GM19372 (cell line): ENCODE measurements around the gene NCOA3.
A peak's percentile ranks its signal among the peaks of the same experiment; 100 is the strongest.
"Not testable (repeated sequence)": the region's sequence is repeated elsewhere in the genome, so short reads cannot be mapped to it uniquely, and the experiment has no call there.

ENCODE experiments used
- ATAC-seq: cut with Tn5 transposase; IDR thresholded peaks from one replicate; pipeline ENCODE4 v1.9.1; 2021; ENCODE audit warnings: mild to moderate bottlenecking, low read depth, moderate library complexity; ENCODE audit not compliant: unreplicated experiment

NCOA3 gene

DNA sequence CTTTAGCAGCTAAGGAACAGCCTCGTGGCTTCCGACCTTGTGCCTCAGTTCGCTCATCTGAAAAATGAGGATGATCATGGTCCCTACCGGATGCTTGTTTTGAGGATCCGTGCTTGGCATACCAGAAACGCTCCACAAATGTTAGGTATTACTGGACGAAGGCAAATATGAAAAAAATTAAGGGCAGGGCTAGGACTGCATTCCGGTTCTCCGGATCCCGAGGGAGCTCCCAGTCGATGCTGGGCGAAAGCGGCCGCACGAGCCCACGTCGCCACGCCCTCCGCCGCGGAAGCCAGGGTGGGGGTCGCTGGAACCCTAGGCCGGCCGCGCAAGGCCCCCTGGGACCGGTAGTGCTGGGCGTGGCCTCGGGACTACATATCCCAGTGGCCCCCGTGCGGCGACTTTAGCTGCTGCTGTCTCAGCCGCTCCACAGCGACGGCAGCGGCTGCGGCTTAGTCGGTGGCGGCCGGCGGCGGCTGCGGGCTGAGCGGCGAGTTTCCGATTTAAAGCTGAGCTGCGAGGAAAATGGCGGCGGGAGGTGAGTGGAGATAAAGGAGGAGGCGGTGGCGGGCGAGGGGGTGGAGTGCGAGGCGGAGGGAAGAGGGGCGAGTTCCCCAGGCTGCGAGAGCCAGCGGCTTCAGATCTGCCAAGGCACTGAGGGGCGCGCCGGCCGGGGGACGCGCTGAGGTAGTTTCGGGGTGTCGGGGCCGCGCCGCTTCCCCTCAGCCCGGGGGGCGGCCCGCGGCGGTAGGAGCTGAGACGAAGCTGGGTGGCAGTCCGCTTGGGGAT is at the start of gene NCOA3:
TSS of gene NCOA3 (plus strand) at position 406 of the 789 bp plus-strand sequence. CDS start 120,361 bp downstream, outside the sequence.
- ATAC-seq: peak; percentile 88

DNA sequence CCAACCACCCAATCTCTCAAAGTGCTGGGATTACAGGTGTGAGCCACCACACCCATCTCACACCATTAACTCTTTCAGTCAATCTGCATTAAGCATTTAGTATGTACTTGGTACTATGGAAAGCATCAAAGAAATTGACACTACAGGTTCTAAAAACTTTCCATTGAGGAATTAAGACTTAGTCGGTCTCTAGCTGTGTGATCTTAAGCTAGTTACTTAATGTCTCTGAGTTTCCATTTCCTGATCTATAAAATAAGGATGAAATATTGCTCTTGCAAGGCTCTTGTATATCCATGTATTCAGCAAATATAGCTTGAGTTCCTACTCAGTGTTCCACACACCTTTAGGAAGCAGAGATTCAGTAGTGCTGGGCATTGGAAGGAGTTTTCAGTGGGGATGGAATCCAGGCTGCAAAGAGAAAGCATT is 48.9 kb upstream of the NCOA3 start:
- ATAC-seq: no peak

DNA sequence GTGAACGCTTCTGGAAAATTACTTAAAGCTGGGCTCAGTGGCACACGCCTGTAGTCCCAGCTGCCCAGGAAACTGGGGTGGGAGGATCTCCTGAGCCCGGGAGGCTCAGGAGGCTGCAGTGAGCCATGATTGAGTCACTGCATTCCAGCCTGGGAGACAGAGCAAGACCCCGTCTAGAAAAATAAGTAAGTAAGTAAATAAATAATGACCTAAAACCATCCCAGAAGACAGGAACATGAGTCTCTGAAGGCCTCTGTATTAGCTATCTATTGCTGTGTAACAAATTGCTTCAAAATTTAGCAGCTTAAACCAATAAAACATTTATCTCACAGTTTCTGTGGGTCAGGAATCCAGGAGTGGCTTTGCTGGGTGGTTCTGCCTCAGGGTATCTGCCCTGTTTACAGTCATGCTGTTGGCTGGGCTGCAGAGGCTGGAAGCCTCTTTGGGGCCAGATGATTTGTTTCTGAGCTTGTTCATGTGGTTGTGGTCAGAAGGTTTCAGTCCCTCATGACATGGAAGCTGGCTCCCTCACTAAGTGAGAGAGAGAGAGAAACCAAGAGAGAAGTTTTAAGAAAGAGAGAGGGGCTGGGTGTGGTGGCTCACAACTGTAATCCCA is 48.4 kb upstream of the NCOA3 start:
- ATAC-seq: peak; percentile 87

DNA sequence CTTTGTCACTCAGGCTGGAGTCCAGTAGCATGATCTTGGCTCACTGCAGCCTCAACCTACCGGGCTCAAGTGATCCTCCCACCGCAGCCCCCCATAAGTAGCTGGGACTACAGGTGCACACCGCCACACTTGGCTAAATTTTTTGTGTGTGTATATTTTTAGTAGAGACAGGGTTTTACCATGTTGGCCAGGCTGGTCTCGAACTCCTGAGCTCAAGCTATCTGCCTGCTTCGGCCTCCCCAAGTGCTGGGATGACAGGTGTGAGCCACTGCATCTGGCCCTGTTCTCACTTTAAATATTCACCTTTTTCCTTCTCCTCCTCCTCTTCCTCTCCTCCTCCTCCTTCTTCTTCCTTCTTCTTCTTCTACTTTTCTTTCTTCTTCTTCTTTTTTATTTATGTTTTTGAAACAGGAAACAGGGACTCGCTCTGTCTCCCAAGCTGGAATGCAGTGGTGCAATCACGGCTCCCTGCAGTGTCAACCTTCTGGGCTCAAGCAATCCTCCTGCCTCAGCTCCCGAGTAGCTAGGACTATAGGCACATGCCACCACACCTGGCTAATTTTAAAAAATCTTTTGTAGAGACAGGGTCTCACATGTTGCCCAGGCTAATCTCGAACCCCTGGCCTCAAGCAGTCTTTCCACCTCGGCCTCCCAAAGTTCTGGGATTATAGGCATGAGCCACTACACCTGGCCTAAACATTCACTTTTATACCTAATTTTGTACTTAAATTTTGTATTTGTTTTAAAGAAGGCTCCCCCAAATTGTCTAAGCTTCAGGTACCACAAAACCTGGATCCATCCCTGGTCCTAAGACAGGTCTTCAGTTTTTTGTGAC is 47.2 kb upstream of the NCOA3 start:
- ATAC-seq: no peak

DNA sequence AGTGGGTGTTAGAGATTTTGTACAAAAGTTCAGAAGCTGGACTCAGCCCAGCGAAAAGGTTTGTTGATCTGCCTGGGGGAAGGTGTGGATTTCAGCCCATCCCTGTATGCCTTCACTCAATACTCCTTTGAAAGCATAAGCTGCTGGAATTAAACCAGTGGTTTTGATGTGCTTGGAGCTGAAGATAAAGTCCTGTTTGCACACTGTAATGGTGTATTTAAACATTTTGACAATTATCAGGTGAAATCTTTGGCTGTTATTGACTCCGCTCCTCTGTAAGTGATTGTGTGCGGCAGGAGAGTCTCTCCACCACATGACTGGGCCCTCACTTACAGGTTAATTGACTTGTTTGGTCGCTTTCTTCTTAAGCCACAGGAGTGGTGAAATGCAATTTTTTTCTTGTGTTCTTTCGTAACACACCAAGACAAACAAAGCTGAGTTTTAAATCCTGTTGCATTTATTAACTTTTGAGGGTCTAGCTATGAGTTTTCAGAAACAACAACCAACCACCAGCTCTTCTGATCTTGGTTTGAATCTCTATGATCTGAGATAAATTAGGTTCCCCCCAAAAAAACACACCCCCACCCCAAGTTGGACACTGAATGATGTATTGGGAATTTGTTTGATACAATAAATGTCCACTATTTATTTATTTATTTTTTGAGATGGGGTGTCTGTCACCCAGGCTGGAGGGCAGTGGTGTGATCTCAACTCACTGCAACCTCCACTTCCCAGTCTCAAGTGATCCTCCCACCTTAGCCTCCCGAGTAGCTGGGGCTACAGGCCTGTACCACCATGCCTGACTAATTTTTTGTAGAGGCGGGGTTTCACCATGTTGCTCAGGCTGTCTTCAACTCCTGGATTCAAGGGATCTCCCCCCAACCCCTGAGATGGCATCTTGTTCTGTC is 46.3 kb upstream of the NCOA3 start:
- no peak for ATAC-seq

DNA sequence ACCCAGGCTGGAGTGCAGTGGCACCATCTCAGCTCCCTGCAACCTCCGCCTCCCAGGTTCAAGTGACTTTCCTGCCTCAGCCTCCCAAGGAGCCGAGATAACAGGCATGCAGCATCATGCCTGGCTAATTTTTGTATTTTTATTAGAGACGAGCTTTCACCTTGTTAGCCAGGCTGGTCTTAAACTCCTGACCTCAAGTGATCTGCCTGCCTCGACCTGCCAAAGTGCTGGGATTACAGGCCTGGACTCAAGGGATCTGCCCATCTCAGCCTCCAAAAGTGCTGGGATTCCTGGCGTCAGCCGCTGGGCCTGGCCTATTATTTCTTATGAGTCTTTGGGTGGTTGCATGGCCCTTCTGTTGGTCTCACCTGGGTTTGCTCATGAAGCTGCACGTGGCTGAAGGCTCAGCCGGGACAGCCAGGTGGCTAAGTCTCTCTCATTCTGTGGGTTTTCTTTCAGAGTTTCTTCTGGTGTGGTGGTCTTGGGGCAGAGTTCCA is 45.6 kb upstream of the NCOA3 start:
- no peak for ATAC-seq

DNA sequence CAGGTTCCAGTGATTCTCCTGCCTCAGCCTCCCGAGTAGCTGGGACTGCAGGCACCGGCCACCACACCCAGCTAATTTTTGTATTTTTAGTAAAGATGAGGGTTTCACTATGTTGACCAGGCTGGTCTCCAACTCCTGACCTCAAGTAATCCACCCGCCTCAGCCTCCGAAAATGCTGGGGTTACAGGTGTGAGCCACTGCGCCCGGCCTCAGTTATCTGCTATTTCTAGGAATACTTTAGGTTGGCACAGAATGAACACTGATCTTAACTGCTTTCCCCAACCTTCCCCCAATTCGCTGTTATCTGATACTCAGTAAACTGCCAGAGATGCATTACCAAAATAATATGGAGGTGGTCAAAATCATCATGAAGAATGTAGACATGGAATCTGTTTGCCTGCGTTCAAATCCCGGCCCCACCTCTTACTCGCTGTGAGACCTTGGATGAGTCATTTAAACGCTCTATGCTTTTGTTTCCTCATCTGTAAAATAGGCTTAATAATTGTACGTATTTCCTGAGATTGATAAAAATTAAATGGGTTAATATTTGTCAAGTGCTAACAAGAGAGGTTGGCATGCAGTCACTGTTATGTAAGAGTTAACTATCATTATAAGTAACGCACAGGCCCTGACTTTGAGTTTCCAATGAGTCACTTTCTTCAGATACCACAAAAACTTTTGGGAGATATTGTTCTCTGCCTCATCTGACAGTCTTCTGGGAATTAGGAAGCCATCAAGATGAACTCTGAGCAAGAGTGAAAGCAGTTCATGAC is 44.5 kb upstream of the NCOA3 start:
- no peak for ATAC-seq

DNA sequence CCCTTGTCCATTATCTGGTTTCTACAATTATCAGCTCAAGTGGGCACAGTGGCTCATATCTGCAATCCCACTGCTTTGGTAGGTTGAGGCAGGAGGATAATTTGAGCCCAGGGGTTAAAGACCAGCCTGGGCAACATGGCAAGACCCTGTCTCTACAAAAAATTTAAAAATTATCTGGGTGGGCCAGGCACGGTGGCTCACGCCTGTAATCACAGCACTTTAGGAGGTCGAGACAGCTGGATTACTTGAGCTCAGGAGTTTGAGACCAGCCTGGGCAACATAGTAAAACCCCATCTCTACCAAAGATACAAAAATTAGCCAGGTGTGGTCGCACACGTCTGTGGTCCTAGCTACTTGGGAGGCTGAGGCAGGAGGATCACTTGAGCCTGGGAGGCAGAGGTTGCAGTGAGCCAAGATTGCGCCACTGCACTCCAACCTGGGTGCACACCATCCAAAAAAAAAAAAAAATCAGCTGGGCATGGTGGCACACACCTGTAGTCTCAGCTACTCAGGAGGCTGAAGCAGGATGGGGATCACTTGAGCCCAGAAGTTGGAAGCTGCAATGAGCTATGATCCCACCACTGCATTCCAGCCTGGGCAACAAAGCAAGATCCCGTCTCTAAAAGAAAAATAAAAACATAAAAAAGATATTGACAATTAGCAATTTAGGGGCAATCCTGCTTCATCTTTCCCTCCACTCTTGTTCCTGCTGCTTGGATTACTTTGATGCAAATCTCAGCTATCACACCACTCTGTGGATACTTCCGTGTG is 43.2 kb upstream of the NCOA3 start:
- not testable (repeated sequence) for ATAC-seq

DNA sequence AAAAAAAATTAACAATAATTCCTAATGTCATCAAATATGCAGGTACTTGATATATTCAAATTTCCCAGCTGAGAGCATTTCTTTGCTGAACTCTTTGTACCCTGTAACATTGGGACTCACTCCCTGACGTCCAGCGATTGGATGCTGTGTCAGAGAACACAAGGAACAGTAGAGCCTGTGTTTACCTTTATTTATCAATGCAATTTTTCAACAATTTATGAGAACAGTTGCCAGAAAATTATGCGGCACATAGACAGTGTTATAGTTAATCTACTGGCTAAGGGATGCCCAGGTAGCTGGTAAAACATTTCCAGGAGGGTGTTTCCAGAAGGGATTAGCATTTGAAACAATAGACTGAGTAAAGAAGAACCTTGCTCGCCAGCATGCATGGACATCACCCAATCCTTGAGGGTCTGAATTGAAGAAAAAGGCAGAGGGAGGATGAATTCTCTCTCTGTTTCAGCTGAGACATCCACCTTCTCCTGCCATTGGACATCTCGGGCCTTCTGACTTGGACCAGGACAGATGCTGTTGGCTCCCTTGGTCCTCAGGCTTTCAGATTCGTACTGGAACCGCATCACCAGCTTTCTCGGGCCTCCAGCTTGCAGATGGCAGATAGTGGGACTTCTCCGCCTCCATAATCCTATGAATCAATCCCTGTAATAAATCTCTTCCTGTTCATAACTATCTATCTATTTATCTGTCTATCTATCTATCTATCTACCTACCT is 42.2 kb upstream of the NCOA3 start:
- ATAC-seq: no peak

DNA sequence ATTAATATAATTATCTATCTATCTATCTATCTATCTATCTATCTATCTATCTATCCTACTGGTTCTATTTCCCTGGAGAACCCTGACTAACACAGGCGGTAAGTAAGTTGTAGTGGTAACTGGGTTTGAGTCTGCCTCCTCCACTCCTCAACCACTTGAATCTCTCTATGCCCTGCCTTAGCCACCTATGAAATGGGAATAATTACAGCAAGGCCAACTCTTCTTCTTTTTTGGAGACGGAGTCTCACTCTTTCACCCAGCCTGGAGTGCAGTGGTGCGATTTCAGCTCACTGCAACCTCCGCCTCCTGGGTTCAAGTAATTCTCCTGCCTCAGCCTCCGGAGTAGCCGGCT is 41.0 kb upstream of the NCOA3 start:
- ATAC-seq: not testable (repeated sequence)

DNA sequence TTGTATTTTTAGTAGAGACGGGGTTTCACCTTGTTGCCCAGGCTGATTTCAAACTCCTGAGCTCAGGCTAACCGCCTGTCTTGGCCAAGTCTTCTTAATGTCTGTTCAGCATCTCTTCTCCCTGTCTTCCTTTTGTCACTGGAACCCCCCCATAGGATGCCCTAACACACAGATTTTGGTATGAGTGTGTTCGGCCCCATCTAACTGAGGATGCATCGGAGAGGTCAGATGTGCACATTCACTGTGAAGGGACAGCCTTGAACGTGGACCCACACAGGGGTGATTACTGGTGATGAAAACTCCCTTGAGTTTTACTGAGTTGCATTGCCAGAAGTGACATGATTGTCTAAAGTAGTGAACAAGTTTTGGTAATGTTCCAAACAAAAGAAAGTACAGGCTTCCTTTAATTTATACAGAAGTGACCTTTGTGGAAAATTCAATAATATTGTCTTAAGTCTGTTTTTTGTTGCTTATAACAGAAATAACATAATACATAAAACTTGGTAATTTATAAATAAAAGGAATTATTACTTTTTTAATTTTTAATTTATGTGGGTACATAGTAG is 40.5 kb upstream of the NCOA3 start:
- ATAC-seq: no peak

DNA sequence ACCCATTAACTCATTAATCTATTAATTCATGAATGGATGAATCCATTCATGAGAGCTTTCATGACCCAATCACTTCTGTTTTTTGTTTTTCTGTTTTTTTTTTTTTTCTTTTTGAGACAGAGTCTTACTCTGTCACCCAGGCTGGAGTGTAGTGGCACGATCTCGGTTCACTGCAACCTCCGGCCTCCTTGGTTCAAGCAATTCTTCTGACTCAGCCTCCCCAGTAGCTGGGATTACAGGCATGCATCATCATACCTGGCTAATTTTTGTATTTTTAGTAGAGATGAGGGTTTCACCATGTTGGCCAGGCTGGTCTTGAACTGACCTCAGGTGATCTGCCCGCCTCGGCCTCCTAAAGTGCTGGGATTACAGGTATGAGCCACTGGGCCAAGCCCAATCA is 39.8 kb upstream of the NCOA3 start:
- ATAC-seq: not testable (repeated sequence)

DNA sequence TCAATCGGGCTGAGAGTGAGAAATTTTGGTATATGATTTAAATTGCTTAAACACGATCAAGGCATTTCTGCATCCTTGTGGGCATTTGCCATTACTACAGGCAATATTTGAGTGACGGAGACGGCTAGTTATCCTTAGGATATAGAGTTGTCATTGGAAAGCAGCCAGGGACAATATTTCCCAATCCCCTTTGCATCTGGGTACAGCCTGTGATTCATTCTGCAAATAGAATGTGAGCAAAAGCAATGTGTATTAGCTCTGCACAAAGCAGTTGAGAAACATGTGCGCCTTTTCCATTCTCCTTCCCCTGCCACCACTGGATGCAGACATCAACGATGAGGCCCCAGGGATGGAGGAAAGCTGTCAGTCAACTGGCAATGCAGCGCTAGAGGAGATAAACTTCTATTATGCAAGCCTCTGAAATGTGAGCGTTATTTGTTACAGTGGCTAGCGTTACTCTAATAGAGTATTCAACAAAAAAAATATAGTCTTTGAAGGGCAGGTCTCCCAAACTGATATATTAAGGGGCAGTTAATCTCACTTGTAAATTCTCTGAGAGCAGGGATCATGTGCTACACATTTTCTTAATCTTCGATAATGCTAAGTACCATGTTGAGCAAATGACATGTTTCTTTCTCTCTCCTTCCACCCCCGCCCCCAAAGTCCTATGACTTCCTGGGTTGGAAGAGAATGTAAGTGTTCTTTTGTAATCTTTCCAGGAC is 37.1 kb upstream of the NCOA3 start:
- ATAC-seq: no peak

DNA sequence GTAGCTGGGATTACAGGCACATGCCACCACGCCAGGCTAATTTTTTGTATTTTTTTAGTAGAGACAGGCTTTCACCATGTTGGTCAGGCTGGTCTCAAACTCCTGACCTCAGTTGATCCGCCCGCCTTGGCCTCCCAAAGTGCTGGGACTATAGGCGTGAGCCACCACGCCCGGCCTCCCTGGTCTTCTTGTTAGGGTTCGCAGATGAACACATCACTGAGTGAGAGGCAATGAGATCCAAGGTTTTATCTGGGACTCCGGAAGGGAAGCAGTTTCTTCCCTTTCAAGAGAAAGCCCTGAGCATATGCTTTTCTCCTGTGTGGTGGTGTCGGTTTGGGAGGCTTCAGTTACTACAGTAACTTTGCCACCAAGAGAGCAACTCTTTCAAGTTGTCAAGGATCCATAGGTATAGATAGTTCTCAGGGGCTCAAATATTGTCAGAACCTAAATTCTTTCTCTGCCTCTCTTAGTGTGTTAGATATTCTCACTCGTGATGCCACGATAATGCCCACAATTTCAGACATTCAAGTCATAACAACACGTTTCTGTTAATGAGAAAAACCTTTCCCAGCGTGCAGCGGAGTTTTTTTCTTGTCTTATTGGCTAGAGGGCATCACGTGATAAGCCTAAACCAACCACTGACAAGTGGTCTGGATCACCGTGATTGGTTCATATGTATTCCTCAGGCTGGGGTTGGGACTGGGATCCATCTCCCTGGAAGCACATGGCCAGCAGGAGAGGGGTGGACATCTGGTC is 36.2 kb upstream of the NCOA3 start:
- ATAC-seq: no peak

DNA sequence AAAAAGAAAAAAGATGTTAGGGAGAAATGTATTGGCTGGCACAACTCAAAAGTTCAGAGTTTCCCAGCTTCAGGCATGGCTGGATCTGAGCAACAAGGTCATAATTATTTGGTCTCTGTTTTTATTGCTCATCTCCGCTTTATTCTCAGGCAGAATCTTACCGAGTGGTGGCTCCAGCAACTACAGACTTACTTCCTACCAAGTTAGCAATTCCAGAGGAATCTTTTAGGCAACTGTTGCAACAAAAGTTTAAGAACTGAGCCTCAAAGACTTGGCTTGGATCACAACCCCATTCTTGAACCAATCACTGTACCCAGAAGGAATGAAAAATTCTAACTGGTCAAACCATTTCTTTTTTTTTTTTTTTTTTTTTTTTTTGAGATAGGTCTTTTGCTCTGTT is 35.5 kb upstream of the NCOA3 start:
- ATAC-seq: no peak

DNA sequence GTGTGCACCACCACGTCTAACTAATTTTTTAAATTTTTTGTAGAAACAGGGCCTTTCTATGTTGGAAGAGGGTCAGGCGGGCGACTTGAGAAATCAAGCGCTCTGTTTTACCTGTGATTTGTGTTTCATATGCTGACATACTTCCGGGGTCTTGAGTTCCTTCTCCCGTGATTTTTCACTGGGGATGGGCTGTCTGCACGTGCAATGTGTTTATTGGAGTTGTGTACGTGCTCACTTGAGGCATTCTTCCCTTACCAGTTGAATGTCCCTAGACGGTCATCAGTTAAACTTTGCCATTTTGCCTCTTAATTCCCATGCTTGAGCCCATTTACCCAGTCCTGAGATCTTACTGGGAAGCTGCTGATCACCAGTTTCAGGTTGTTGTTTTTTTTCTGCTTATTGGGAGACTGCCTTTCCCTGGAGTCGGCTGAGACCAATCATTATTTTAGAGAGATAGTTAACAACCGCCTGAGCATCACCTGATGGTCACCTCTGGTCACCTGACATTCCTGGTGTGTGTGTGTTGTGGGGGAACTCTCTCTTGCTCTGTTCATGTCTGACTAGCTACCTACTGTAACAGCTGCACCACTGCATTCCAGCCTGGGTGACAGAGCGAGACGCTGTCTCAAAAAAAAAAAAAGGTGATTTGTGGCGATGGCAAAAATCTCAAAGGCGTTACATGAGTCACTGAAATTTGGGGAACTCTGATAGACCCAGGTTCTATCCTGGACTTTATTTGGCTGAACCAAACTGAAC is 34.8 kb upstream of the NCOA3 start:
- no peak for ATAC-seq
